Right ventricle myocardium inferior (tissue), 1 donor: ENCODE measurements around the gene KCNN3. TPM values are rescaled to one million over a fixed set of nuclear protein-coding genes. Genes with fewer than 3 reads are reported as not detected.

ENCODE experiments used
- ATAC-seq: fragments of 200-7000 bp; cut with Tn5 transposase; one replicate; pipeline ENCODE4 v1.9.1; 2020; ENCODE audit warnings: mild to moderate bottlenecking, moderate library complexity
- DNase-seq: peaks from one replicate; pipeline ENCODE4 v3.0.0; 2021; ENCODE audit errors: missing footprints
- intact Hi-C: fragments of 100-400 bp; cut with DNase I; formaldehyde crosslinking; loops from one replicate; pipeline ENCODE4 v1.11.0; 2022
- total RNA-seq: library from RNA; stranded (reverse); fragmentation: NEBNext Ultra II Directional; extraction: Animal tissue kit (Norgen Biotek cat#: 25700); gene quantifications from one replicate; pipeline ENCODE4 v1.2.1, GENCODE V29; 2021
- donor health status: DM: no; HTN: yes; CAD: no; lungs with severe emphysema.

Gene KCNN3
- total RNA-seq, 1 donor from 2014 or later, result 3.4 TPM

DNA sequence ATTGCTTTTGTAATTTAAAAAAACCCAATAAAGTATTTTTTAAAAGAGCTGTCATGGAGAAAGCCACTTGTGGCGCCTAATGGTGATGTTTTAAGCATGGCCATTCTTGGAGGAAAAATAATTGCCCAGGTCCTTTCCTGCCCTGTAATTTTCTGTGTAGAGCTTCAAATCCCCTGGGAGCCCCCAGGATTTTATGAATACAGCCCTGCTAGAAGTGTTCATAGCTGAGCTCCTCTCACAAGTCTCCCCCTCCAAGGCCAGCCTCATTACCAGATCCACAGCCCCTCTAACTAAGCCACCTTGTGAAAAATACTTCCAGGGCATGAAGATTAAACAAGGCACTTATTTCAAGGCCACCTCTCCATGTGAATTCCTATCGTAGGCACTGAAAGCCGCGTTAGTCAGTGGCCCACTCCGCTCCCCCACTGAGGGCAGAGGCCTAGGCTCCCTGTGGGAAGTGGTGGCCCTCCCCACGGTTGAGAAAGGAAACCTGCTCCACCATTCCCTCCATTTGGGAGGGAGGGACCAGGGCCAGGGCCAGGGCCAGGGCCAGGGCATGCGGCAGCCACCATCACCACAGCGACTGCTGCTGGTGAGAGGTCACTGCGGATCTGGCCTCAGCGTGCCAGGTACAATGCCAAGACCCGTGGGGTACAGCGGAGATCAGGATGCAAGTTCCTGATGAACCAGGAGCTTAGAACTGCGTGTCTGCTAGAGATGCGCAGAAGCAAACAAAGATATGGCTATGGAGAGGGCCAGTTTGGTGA is 83.1 kb downstream of the KCNN3 start:
- ATAC-seq (no peak), DNase-seq (no peak)
- intact Hi-C loops, result no loop called here

DNA sequence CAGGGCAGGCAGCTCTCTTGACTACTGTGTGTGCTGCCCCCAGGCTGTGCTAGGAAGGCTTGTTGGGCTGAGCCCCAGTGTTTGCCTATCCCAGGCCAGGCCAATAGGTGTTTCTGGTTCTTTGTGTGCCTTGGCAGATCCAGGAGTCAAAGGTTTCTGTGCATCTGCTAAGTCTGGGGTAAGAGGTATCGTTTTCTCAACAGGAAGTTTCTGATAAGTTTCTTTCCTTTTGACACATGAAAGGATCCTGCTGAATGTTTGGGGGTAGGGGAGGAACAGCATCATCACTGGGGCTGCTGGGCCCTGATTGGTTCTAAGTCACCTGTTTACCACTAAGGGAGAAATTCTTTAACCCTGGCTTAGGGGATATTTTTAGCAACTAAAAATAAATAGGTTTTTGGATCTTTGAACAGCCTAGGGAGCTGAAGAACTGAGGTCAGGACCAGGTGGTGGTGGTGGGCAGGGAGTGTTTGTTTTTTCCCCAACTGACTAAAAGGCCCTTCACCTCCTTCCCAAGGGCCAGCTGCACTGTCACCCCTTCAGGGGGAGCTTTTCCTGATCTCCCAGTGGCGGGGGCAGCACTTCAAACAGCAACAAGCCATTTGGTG is 85.1 kb downstream of the KCNN3 start:
- ATAC-seq (no peak), DNase-seq (no peak)
- intact Hi-C loops, result no loop called here

- intact Hi-C loops, result no loop called here
- DNase-seq, result no peak
- no peak for ATAC-seq
These were observed 85.7 kb downstream of the KCNN3 start for GRCh38 chr1:154784416-154784815.

DNA sequence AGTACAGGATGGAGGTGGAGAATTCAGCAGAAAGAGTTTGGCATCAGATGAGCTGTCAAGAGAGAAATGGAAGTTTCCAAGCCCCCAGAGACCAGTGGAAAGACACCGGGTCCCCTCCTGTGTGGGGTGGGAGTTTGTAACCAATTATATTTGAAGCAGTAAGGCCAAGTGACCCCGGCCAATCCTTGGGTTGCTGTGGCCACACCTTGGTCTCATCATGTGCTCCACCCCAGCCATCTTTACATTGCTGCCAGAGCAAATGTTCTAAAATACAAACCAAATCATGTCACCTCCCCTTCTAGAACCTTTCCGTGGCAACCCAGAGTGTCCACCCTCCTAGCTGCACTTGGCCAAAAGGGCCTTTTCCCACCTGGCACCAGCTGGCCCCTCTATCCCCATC is 86.1 kb downstream of the KCNN3 start:
- DNase-seq (no peak), ATAC-seq (no peak)
- intact Hi-C loops, result no loop called here

- no peak for ATAC-seq
- no peak for DNase-seq
- intact Hi-C loops, result no loop called here
These were observed 89.5 kb downstream of the KCNN3 start for GRCh38 chr1:154780541-154780940.

GRCh38 chr1:154779551-154780189 is 90.4 kb downstream of the KCNN3 start:
- ATAC-seq, result no peak
- intact Hi-C loops, result no loop called here

DNA sequence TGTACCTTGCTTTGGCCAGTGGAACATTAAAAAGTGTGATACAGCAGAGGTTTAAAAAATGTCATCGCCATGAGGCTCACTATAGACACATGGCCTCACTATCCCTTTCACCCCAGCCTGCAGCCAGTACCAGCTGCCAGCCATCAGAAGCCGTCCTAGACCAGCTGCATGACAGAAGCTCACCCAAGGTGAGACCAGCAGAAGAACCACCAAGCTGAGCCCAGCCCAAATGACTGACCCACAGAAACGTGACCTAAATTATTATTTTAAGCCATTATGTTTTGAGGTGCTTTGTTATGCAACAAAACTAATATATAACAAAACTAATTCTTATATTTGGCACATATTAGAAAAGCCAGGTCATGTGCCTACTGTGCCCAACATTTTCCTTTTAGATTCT is 91.1 kb downstream of the KCNN3 start:
- intact Hi-C loops, result no loop called here
- DNase-seq, result no peak
- ATAC-seq, result no peak

More at GRCh38 chr1:154779551-154780189, 90.4 kb downstream of the KCNN3 start:
- no peak for DNase-seq

- intact Hi-C loops, result no loop called here
- no peak for ATAC-seq
These were observed 91.8 kb downstream of the KCNN3 start for GRCh38 chr1:154778275-154778674.

GRCh38 chr1:154777781-154778180 is 92.3 kb downstream of the KCNN3 start:
- ATAC-seq (no peak), DNase-seq (no peak)
- intact Hi-C loops, result no loop called here

More at GRCh38 chr1:154778275-154778674, 91.8 kb downstream of the KCNN3 start:
- DNase-seq, result no peak

- intact Hi-C loops, result no loop called here
- DNase-seq, result no peak
- ATAC-seq, result no peak
These were observed 92.9 kb downstream of the KCNN3 start for GRCh38 chr1:154777154-154777553.

- intact Hi-C loops, result no loop called here
These were observed 94.2 kb downstream of the KCNN3 start for GRCh38 chr1:154775621-154776605.

DNA sequence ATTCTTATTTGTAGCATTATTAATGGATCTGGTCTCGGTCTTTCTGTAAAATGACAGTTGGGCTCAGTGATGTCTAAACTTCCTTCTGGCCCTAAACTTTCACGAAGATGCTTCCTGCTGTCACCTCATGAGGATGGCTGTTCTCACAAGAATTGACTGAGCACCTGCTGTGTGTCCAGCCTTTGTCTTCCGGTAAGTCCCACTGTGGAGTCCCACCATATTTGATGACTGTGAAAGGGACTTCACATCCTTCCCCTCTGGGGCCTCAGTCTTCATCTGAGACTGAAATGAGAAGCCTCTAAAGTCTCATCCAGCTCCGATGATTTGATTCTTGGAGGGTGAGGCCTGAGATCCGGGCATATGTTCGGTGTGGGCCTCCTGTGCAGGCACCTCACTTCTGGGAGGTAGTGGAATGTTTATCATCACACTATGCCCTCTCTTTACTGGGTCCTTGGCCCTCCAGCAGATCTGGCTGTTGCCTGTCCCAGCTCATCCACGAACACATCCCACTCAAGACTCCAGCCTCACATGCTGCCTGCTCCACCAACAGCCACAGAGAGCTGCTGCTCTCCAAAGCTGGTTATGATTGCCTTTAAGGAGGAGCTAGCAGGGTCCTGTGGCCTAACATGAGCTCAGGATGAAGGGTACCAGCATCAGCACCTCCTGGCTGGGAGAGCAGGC is 95.8 kb downstream of the KCNN3 start:
- DNase-seq, result no peak
- ATAC-seq, result no peak
- intact Hi-C loops, result no loop called here

More at GRCh38 chr1:154775621-154776605, 94.2 kb downstream of the KCNN3 start:
- DNase-seq (no peak), ATAC-seq (no peak)

GRCh38 chr1:154773551-154773950 is 96.5 kb downstream of the KCNN3 start:
- intact Hi-C loops, result no loop called here
- ATAC-seq (no peak), DNase-seq (no peak)

DNA sequence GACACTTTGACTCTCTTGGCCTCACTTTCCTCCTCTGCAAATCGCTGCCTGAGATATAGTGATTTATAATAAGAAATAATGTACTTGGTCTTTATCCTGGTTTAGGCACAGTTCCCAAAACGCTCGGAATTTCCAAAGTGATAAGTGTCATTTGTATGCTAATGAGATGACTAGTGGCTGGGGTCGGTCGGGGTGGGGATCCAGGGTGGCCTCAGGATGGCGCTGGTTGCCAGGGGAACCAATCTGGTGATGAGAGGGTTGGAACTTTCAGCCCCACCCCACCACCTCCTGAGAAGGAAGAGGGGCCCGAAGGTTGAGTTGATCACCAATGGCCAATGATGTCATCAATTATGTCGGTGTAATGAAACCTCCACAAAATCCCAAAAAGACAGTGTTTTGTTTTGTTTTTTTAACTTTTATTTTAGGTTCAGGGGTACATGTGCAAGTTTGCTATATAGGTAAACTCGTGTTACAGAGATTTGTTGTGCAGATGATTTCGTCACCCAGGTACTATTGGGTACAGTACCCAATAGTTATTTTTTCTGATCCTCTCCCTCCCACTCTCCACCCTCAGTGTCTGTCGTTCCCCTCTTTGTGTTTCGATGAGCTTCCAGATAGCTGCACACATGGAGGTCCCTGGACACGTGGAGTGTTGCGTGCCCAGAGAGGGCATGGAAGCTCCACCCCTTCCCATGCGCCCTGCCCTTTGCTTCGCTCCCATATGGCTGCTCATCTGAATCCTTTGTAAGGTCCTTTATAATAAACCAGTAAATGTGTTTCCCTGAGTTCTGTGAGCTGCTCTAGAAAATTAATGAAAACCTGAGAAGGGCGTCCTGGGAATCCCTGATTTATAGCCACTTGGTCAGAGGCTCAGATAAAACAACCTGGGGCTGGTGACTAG is 97.2 kb downstream of the KCNN3 start:
- DNase-seq, result no peak
- no peak for ATAC-seq
- intact Hi-C loops, result no loop called here

DNA sequence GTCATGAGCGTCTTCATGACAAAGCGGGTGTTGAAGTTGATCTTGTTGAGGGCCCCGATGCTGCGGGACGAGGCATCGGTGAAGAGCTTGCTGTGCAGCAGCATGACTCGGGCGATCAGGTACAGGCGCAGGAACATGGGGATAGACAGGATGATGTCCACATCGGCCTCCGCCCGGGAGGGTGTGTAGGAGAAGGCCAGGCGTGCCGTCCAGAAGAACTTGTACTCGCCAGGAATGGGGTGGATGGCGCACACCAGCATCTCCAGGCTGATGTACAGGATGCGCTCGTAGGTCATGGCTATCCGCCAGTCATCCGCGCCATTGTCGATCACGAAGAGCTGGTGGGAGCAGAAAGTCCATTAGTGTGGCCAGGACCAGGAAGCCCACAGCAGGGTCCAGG is 98.0 kb downstream of the KCNN3 start:
- DNase-seq (no peak), ATAC-seq (no peak)
- intact Hi-C loops, result no loop called here

DNA sequence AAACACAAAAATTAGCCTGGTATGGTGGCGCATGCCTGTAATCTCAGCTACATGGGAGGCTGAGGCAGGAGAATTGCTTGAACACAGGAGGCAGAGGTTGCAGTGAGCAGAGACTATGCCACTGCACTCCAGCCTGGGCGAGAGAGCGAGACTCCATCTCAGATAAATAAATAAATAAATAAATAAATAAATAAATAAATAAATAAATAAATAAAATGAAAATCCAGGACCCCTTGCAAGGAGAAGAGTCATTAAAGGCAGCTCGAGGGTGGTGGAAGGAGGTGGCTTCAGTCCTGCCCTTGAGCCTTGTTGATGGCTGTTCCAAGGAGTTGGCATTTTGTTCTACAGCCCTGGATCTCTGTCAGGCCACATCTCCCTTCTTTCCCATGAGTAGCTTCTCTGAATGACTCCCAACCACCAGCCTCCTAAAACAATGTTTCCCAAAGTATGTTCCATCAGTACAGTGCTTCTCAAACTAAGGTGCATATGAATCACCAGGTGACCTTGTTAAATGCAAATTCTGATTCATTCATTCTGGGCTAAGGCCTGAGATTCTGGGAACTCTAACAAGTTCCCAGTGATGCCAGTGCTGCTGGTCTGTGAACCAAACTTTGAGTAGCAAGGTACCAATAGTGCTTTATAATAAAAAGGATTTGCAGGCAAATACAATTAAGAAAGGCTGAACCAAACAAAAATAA is 99.0 kb downstream of the KCNN3 start:
- intact Hi-C loops, result no loop called here

More for the DNA sequence above, 99.0 kb downstream of the KCNN3 start:
- ATAC-seq (no peak), DNase-seq (no peak)
